OCI-LY1 (cell line): Measurements from ENCODE around the gene HNRNPK.

ENCODE experiments used
- EZH2 ChIP-seq: fragments of 200-600 bp; sonication (generic), shearing (Covaris generic); IDR thresholded peaks from 2 replicates; pipeline ENCODE4 v1.8.0; 2017; ENCODE audit warnings: borderline replicate concordance, mixed run types, mild to moderate bottlenecking, antibody characterized with exemption, low read length, moderate library complexity, mixed read lengths
- TF ChIP-seq, protein P1 (sequence below): fragments of 200-600 bp; sonication (generic), shearing (Covaris generic); IDR thresholded peaks from 2 replicates; pipeline ENCODE4 v1.5.1; 2017; ENCODE audit warnings: mild to moderate bottlenecking, antibody characterized with exemption, low read length, moderate library complexity, mixed read lengths

DNA sequence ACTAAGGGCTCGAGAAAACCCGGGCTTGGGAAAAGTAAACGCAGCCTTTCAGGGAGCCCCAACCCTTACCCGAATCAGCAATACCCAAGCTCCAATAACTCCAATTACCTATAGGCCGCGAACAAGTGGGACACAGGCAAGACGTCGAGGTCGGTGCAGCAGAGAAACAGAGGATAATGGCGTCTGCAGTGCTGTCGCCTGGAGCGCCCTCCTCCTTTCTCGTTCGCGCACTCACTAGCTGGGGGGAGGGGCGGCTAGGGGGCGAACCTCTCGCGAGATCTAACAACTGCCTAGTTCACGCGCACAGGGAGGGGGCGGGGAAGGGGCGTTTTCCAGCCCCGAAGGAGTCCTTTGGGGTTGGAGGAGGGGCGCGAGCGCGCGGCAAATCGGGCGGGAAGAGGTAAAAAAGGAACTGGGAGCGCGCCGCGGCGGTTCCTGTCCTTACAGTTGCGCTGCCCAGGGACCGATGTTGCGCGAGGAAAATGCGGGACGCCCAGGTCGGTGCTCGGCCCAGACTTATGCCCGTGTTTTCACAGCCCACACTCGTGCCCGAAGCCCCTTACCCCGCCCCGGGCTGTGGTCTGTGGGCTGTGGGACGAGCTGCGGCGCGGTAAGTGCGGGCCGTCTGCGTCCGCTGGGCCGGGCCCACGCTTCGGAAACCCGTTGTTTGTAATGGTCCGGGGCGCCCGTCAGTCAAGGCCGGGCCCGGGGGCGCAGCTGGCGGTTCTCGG lies 545 bp upstream of the HNRNPK start, which contains the start of gene RMI1:
- TF ChIP-seq, protein P1, sequence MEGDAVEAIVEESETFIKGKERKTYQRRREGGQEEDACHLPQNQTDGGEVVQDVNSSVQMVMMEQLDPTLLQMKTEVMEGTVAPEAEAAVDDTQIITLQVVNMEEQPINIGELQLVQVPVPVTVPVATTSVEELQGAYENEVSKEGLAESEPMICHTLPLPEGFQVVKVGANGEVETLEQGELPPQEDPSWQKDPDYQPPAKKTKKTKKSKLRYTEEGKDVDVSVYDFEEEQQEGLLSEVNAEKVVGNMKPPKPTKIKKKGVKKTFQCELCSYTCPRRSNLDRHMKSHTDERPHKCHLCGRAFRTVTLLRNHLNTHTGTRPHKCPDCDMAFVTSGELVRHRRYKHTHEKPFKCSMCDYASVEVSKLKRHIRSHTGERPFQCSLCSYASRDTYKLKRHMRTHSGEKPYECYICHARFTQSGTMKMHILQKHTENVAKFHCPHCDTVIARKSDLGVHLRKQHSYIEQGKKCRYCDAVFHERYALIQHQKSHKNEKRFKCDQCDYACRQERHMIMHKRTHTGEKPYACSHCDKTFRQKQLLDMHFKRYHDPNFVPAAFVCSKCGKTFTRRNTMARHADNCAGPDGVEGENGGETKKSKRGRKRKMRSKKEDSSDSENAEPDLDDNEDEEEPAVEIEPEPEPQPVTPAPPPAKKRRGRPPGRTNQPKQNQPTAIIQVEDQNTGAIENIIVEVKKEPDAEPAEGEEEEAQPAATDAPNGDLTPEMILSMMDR = peak; percentile 14; the same call in 1 of the 2 replicates
- no peak for TF ChIP-seq EZH2
